HepG2 (cell line): ENCODE data around the gene CAPZA1. TPM values are rescaled to one million over a fixed set of nuclear protein-coding genes. Genes with fewer than 3 reads are reported as not detected.

ENCODE experiments used
- ATAC-seq: fragments of 200-7000 bp; cut with Tn5 transposase; 3 replicates; pipeline ENCODE4 v1.9.1; 2020; ENCODE audit warnings: mild to moderate bottlenecking, moderate library complexity
- BruUV-seq: library from RNA; stranded (reverse); fragments of 400-500 nt; replicated peaks from 2 replicates; lab custom pipeline; 2021; lab: Mats Ljungman, UMichigan
- CTCF ChIA-PET: fragments of 300-600 bp; formaldehyde crosslinking; extraction: SDS; loops from one replicate; lab custom pipeline; 2021; ENCODE audit warnings: low total read pairs, inconsistent platforms, low intra/inter-chr PET ratio; lab: Yijun Ruan, JAX
- POLR2A ChIA-PET: fragments of 350-600 bp; sonication (Branson Sonifier 250); formaldehyde crosslinking; loops from one replicate; lab custom pipeline; 2020; ENCODE audit warnings: antibody characterized with exemption, inconsistent platforms; lab: Yijun Ruan, JAX
- DNase-seq: peaks from one replicate; pipeline ENCODE4 v3.0.0-alpha.2; 2015; ENCODE audit warnings: low spot score
- FAIRE-seq: peaks from 3 replicates; lab custom pipeline; 2011; peaks lifted over from hg19 to GRCh38; lab: Jason Lieb, UNC
- H2AFZ ChIP-seq: one replicate; pipeline ENCODE4 v1.6.1; 2011; ENCODE audit warnings: low read length, inconsistent platforms
- H3K27ac ChIP-seq: fragments of 300-600 bp; 3 replicates; pipeline ENCODE4 v1.8.0; 2011; ENCODE audit warnings: mixed run types, mild to moderate bottlenecking, mixed read lengths, low read length, inconsistent platforms; ENCODE audit not compliant: insufficient read depth; ENCODE audit errors: extremely low read length
- H3K27me3 ChIP-seq, 2 experiments: fragments of 200-600 bp in 1 of 2; 2 replicates in 1 of 2; 3 replicates in 1 of 2; pipeline versions ENCODE4 v1.6.0 to v1.8.0; 2011; ENCODE audit warnings: low read length in 2 of 2, mild to moderate bottlenecking in 2 of 2, moderate library complexity in 2 of 2, inconsistent platforms in 1 of 2; ENCODE audit not compliant: insufficient read depth in 2 of 2, control insufficient read depth in 1 of 2
- H3K36me3 ChIP-seq, 2 experiments: fragments of 200-600 bp in 1 of 2; replicated peaks in 1 of 2; 2 replicates in 1 of 2; 3 replicates in 1 of 2; pipeline versions ENCODE4 v1.5.1 to v1.8.0; 2011; ENCODE audit warnings: low read length in 2 of 2, inconsistent platforms in 1 of 2; ENCODE audit not compliant: insufficient read depth in 2 of 2, control insufficient read depth in 1 of 2
- H3K4me1 ChIP-seq: 2 replicates; pipeline ENCODE4 v1.5.1; 2012; ENCODE audit warnings: low read length, inconsistent platforms; ENCODE audit not compliant: insufficient read depth
- H3K4me2 ChIP-seq: 2 replicates; pipeline ENCODE4 v1.6.0; 2011; ENCODE audit warnings: low read depth, low read length, inconsistent platforms
- H3K4me3 ChIP-seq, 3 experiments: fragments of 200-600 bp in 1 of 3; sonication (generic), shearing (Covaris generic) in 1 of 3; replicated peaks in 1 of 3; 2 replicates each; pipeline ENCODE4 v1.5.1; 2011 to 2016; ENCODE audit warnings: low read length in 3 of 3, inconsistent platforms in 2 of 3, low read depth in 2 of 3, mild to moderate bottlenecking in 2 of 3, control low read depth in 1 of 3, mixed read lengths in 1 of 3; ENCODE audit not compliant: insufficient read depth in 1 of 3
- H3K79me2 ChIP-seq: one replicate; pipeline ENCODE4 v1.6.1; 2011; ENCODE audit warnings: low read length, inconsistent platforms; ENCODE audit not compliant: insufficient read depth
- H3K9ac ChIP-seq: 2 replicates; pipeline ENCODE4 v1.6.0; 2011; ENCODE audit warnings: mild to moderate bottlenecking, low read depth, low read length, inconsistent platforms; ENCODE audit not compliant: insufficient read depth
- H3K9me3 ChIP-seq: 2 replicates; pipeline ENCODE4 v1.5.1; 2012; ENCODE audit warnings: mild to moderate bottlenecking, low read length
- H4K20me1 ChIP-seq: 2 replicates; pipeline ENCODE4 v1.6.0; 2011; ENCODE audit warnings: inconsistent platforms, mild to moderate bottlenecking, low read length, moderate library complexity; ENCODE audit not compliant: insufficient read depth
- CREB1 ChIP-seq, 2 experiments: fragments of 450-650 bp in 1 of 2; IDR thresholded peaks; 2 replicates each; pipeline ENCODE4 v1.6.1; 2016 to 2017; ENCODE audit warnings: control low read depth in 1 of 2, mild to moderate bottlenecking in 1 of 2, missing compliant biosample characterization in 1 of 2, missing genetic modification characterization in 1 of 2
- FOXP4 ChIP-seq: sonication (generic); formaldehyde crosslinking; IDR thresholded peaks from 2 replicates; pipeline ENCODE4 v1.4.0; 2020; ENCODE audit warnings: missing genetic modification reagents
- IRF9 ChIP-seq: sonication (generic); formaldehyde crosslinking; IDR thresholded peaks from 2 replicates; pipeline ENCODE4 v1.8.0; 2022; ENCODE audit warnings: missing genetic modification reagents, mild to moderate bottlenecking, borderline replicate concordance
- NONO ChIP-seq, 2 experiments: fragments of 450-650 bp in 1 of 2; sonication (generic) in 1 of 2; formaldehyde crosslinking in 1 of 2; IDR thresholded peaks in 1 of 2; conservative IDR thresholded peaks in 1 of 2; 2 replicates each; pipeline versions ENCODE4 v1.6.1 to v1.8.0; 2017 to 2022; ENCODE audit warnings: mild to moderate bottlenecking in 1 of 2, missing genetic modification reagents in 1 of 2, moderate library complexity in 1 of 2
- PBX2 ChIP-seq: IDR thresholded peaks from 2 replicates; pipeline ENCODE4 v1.6.1; 2016; ENCODE audit warnings: control low read depth
- POLR2AphosphoS5 ChIP-seq: IDR thresholded peaks from 2 replicates; pipeline ENCODE4 v1.6.1; 2012; ENCODE audit warnings: low read depth, low read length
- POLR2G ChIP-seq: fragments of 200-400 bp; formaldehyde crosslinking; IDR thresholded peaks from 2 replicates; pipeline ENCODE4 v1.6.1; 2018; ENCODE audit warnings: mild to moderate bottlenecking, low read depth, low read length, moderate library complexity
- PPARG ChIP-seq: conservative IDR thresholded peaks from 2 replicates; pipeline ENCODE4 v1.6.1; 2016; ENCODE audit warnings: missing biosample characterization, missing genetic modification reagents
- ZGPAT ChIP-seq: IDR thresholded peaks from 2 replicates; pipeline ENCODE4 v1.6.1; 2016; ENCODE audit warnings: mild to moderate bottlenecking
- ZNF235 ChIP-seq: sonication (generic); formaldehyde crosslinking; IDR thresholded peaks from 2 replicates; pipeline ENCODE4 v1.8.1; 2023; ENCODE audit warnings: mild to moderate bottlenecking, missing genetic modification reagents, borderline replicate concordance
- ZNF383 ChIP-seq: sonication (generic); formaldehyde crosslinking; IDR thresholded peaks from 2 replicates; pipeline ENCODE4 v1.4.0; 2020; ENCODE audit warnings: missing genetic modification reagents, mild to moderate bottlenecking, borderline replicate concordance
- WGBS: methylation state at CpG from one replicate; pipeline ENCODE4 v1.1.6; 2017; ENCODE audit warnings: low lambda C conversion rate; 5-methylcytosine and 5-hydroxymethylcytosine counted together
- in situ Hi-C: cut with HindIII; loops from 2 replicates; pipeline ENCODE4 v1.10.0; 2017; ENCODE audit warnings: low pct_unique_long_range_greater_than_20kb; ENCODE audit not compliant: extremely low pct_ligation_motif_present
- intact Hi-C: fragments of 100-400 bp; cut with micrococcal nuclease; formaldehyde crosslinking; loops from one replicate; pipeline ENCODE4 v1.10.0; 2022; ENCODE audit not compliant: unreplicated experiment
- polyA plus RNA-seq, 8 experiments: library from polyadenylated mRNA; depleted of rRNA in 3 of 8; stranded (reverse) in 7 of 8; unstranded in 1 of 8; fragments of >200 nt; fragmentation: Illumina TruSeq in 4 of 8; extraction: Trizol in 4 of 8; gene quantifications; 2 replicates each; pipeline versions ENCODE4 v1.2.1 to v1.2.3, GENCODE V29; 2011 to 2016; ENCODE audit warnings: low read depth in 4 of 8, missing spikeins in 1 of 8, mixed read lengths in 1 of 8; ENCODE audit not compliant: insufficient read depth in 1 of 8
- total RNA-seq, 5 experiments: library from RNA; depleted of rRNA; stranded (reverse); fragments of >200 nt; fragmentation: Illumina TruSeq; extraction: Trizol; gene quantifications; 2 replicates each; pipeline ENCODE4 v1.2.3, GENCODE V29; 2016; ENCODE audit warnings: low read depth in 1 of 5

Gene CAPZA1
- total and polyA plus RNA-seq, 2 of the 13 experiments (the other 11 are each of a cell fraction or from before 2014, with no cell fraction given), result 67.0 to 117 TPM

- TF ChIP-seq ZNF235 (CRISPR knock-in tag) (peak; percentile 29; the same call in 1 of the 2 replicates), ZGPAT (CRISPR knock-in tag) (no peak), ZNF383 (no peak), NONO (IDR thresholded peaks at IDR 0.05) (no peak), NONO (CRISPR knock-in tag; conservative IDR thresholded peaks at IDR 0.05) (0 out of 2 replicates have a peak, but pooled peaks have one; percentile 14), PPARG (CRISPR knock-in tag) (no peak), IRF9 (no peak), POLR2G (peak; percentile 27)
Observed at GRCh38 chr1:112701227-112702066, 81.8 kb downstream of the CAPZA1 start (continued).

GRCh38 chr1:112702067-112702395 is 82.4 kb downstream of the CAPZA1 start:
- peaks cover 82% of the 10 kb centered on the region for H3K4me1 ChIP-seq
- ChIA-PET CTCF (no interaction called here), POLR2A (interaction anchor here (0.7 to 9.2 kb wide), 2 partner anchors 18 to 28 kb away, joined by 4 to 251 read pairs; partner anchors contain the start of gene MOV10)
- no peaks in the 10 kb centered on the region for H4K20me1 ChIP-seq
- H3K27ac ChIP-seq, result no peak overlapping the region
- H3K9me3 ChIP-seq, result no peaks in the 10 kb centered on the region
- H3K36me3 ChIP-seq, result peaks cover 6 to 36% of the 10 kb centered on the region in 2 experiments; a peak in 4 of 5 replicates
- in situ Hi-C loops (loop anchor here (10.0 to 25.0 kb wide), 2 partner anchors 197 to 335 kb away; partner anchors contain the start of gene WNT2B), intact Hi-C loops (no loop called here)
- no peak overlapping the region for H3K4me3 ChIP-seq
- FAIRE-seq (no peak), DNase-seq (no peak), ATAC-seq (no peak)
- no peak overlapping the region for H2AFZ ChIP-seq
- H3K9ac ChIP-seq, result no peak overlapping the region
- peaks cover 22% of the 10 kb centered on the region for H3K79me2 ChIP-seq
- 97% methylated on average over 3 of the region's 3 CpGs for WGBS
- no peak overlapping the region for H3K4me2 ChIP-seq
- BruUV-seq, result no TSS peak
- TF ChIP-seq FOXP4 (CRISPR knock-in tag) (no peak), CREB1 (IDR thresholded peaks at IDR 0.05) (no peak), CREB1 (CRISPR knock-in tag; IDR thresholded peaks at IDR 0.05) (no peak), PBX2 (CRISPR knock-in tag) (no peak), POLR2AphosphoS5 (0 out of 2 replicates have a peak, but pooled peaks have one; percentile 36)
- TF ChIP-seq, all 625 proteins: peak for 1
- H3K27me3 ChIP-seq, result peaks cover 0 to 3% of the 10 kb centered on the region in 2 experiments; a peak in 1 of 5 replicates
